Muscle layer of duodenum (tissue), 2 donors: Measurements from ENCODE around the gene BACH2.
A peak's percentile ranks its signal among the peaks of the same experiment; 100 is the strongest.
"Not testable (repeated sequence)": the region's sequence is repeated elsewhere in the genome, so short reads cannot be mapped to it uniquely, and the experiment has no call there.

Experiments used
- H3K27ac ChIP-seq: one replicate; pipeline ENCODE4 v1.7.0; 2013; ENCODE audit warnings: mild to moderate bottlenecking, low read length
- H3K27me3 ChIP-seq: one replicate; pipeline ENCODE4 v1.7.0; 2013; ENCODE audit warnings: low read depth, mild to moderate bottlenecking, control low read depth, low read length
- H3K36me3 ChIP-seq, 2 donors: one replicate each; pipeline ENCODE4 v1.7.0; 2013; ENCODE audit warnings: low read length in 2 of 2, control low read depth in 1 of 2, mild to moderate bottlenecking in 1 of 2; ENCODE audit not compliant: insufficient read depth in 2 of 2, control insufficient read depth in 1 of 2
- H3K4me1 ChIP-seq, 2 donors: one replicate each; pipeline ENCODE4 v1.7.0; 2013; ENCODE audit warnings: low read length in 2 of 2, mild to moderate bottlenecking in 2 of 2, control low read depth in 1 of 2, moderate library complexity in 1 of 2; ENCODE audit not compliant: insufficient read depth in 2 of 2, control insufficient read depth in 1 of 2
- H3K4me3 ChIP-seq, 2 donors: one replicate each; pipeline ENCODE4 v1.7.0; 2013; ENCODE audit warnings: low read length in 2 of 2, low read depth in 1 of 2, mild to moderate bottlenecking in 1 of 2
- H3K9me3 ChIP-seq, 2 donors: one replicate each; pipeline ENCODE4 v1.7.0; 2013; ENCODE audit warnings: low read length in 2 of 2, control low read depth in 1 of 2, mild to moderate bottlenecking in 1 of 2; ENCODE audit not compliant: control insufficient read depth in 1 of 2
- donor health status: healthy.

BACH2 gene

DNA sequence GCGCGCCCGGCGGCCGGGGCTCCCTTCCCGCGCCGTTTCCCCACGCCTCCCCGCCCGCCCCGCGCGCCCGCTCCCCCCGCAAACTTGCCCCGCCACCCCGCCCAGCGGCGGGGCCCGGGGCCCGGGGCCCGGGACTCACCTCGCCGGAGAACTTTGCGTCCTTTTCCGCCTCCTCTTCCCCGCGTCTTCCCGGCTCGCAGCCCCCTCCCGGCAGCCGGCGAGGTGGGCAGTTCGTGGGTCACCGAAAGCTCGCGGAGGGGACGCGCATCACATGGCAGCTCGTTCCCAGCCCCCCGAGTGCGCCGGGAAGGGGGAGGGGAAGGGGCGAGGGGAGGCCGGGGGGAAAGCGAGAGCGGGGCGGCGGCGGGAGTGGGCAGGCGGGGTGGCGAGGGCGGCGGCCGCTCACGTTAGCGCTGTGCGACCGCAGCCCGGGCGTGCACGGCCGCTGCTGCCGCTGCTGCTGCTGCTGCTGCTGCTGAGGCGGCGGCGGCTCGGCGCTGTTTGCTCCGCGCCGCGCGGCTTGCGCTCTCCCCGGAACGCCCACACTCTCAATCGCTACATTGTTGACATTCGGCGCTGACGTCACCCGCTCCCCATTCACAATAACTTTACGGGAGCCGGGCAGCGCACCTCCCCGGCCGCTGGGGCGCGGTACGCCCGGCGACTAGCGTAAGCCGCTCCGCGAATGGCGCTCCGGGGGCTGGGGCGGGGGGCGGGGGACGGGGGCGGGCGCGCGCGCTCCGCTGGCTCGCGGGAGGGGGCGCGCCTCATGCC, at the start of gene BACH2:
Gene BACH2 (minus strand): TSS at position 503 of the 774 bp plus-strand sequence. CDS start 287,999 bp downstream, outside the sequence.
- Histone ChIP-seq H3K4me1 (peaks cover 0 to 8% of the 10 kb centered on the region in 2 donors), H3K27ac (no peak within 1 kb of the TSS), H3K4me3 (peak within 1 kb of the TSS; percentile 62 to 75), H3K36me3 (no peaks in the 10 kb centered on the region), H3K9me3 (no peaks in the 10 kb centered on the region), H3K27me3 (peaks cover 9% of the 10 kb centered on the region)

DNA sequence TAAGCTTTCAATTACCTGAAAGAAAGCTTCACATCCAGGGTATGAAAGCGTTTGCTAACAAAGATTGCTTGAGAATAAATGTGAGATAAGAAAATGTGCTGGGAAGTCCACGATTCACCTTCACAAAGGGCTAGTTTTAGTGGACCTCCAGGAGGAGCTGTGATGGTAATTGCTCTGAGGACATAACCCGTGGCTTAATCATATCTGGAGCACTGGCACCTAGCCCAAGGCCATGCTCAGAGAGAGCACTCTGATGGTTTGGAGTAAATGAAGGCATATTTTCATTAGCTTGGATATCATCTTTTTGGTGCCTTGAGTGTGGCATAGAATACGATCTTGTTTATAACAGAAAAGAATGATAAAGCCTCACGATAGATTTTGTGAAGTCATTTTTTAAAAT, 46.9 kb upstream of the BACH2 start:
- Histone ChIP-seq H3K4me3 (no peak overlapping the region), H3K9me3 (no peaks in the 10 kb centered on the region)

DNA sequence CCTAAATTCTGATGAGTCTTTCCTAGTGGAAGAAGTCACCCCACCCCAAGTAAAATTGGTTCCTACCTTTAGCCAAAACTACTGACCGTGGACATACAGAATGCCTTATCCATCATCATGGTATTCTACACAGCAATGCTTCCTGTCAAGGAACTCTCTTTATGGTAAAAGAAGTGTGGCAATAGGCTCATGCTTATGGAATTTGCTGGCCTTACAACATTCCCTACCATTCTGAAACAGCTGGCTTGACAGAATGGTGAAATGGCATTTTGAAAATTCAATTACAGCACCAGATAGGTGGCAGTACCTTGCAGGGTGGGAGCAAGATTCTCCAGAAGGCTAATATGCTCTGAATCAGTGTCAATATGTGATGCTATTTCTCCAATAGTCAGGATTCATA, 41.8 kb upstream of the BACH2 start:
- Histone ChIP-seq H3K27ac (no peak overlapping the region), H3K9me3 (no peaks in the 10 kb centered on the region), H3K4me1 (no peaks in the 10 kb centered on the region), H3K4me3 (no peak overlapping the region), H3K36me3 (no peaks in the 10 kb centered on the region), H3K27me3 (no peaks in the 10 kb centered on the region)

More for the DNA sequence above, 46.9 kb upstream of the BACH2 start:
- H3K27ac ChIP-seq = no peak overlapping the region
- no peaks in the 10 kb centered on the region for H3K4me1 ChIP-seq
- no peaks in the 10 kb centered on the region for H3K36me3 ChIP-seq
- no peaks in the 10 kb centered on the region for H3K27me3 ChIP-seq

DNA sequence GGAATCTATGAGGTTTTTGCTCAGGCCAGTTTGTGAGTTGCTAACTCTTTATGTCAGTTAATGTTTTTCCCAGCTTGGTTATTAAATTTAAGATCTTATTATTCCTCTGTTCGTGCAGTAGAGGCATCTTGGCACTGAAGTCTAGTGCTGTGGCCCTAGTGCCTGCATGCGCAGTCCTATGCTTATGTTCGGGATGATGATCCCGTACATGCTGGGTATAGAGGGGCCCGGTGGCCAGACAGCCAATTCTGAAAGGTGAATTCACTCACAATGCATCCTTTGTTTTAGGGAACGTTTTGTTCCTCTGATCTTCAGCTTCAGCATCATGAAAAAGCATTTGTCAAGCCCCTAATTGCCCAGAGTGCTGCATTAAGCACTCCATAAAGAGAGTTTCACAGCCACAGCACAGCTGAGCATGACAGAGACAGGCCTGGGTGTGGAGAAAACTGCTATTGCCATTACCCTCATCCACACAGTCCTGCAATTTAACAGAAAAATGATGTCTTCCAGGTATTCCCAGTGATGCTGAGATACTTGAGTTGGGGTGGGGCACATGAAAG, 39.8 kb upstream of the BACH2 start:
- H3K4me1 ChIP-seq = no peaks in the 10 kb centered on the region
- H3K9me3 ChIP-seq = no peaks in the 10 kb centered on the region
- no peaks in the 10 kb centered on the region for H3K27me3 ChIP-seq
- no peaks in the 10 kb centered on the region for H3K36me3 ChIP-seq
- no peak overlapping the region for H3K27ac ChIP-seq
- H3K4me3 ChIP-seq = no peak overlapping the region

DNA sequence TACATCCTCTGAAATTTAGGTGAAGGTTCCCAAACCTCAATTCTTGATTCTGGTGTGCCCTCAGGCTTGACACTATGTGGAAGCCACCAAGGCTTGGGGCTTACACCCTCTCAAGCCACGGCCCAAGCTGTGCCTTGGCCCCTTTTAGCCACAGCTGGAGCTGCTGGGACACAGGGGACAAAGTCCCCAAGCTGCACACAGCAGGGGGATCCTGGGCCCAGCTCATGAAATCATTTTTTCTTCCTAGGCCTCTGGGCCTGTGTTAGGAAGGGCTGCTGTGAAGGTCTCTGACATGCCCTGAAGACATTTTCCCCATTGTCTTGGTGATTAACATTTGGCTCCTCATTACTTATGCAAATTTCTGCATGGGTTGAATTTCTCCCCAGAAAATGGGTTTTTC, 37.3 kb upstream of the BACH2 start:
- no peak overlapping the region for H3K27ac ChIP-seq
- H3K4me1 ChIP-seq = no peaks in the 10 kb centered on the region
- no peak overlapping the region for H3K4me3 ChIP-seq
- no peaks in the 10 kb centered on the region for H3K27me3 ChIP-seq
- no peaks in the 10 kb centered on the region for H3K9me3 ChIP-seq
- no peaks in the 10 kb centered on the region for H3K36me3 ChIP-seq

DNA sequence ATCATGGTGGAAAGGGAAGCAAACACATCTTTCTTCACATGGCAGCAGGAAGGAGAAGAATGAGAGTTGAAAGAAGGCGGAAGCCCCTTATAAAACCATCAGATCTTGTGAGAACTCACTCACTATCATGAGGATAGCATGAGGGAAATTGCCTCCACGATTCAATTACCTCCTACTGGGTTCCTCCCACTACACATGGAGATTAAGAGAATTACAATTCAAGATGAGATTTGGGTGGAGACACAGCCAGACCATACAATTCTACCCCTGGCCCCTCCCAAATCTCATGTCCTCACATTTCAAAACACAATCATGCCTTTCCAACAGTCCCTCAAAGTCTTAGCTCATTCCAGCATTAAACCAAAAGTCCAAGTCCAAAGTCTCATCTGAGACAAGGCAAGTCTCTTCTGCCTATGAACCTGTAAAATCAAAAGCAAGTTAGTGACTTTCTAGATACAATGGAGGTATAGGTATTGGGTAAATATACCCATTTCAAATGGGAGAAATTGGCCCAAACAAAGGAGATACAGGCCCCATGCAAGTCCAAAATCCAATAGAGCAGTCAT, 36.4 kb upstream of the BACH2 start:
- not testable (repeated sequence) for H3K36me3 ChIP-seq, H3K4me3 ChIP-seq, H3K27ac ChIP-seq, H3K9me3 ChIP-seq, H3K4me1 ChIP-seq, H3K27me3 ChIP-seq

DNA sequence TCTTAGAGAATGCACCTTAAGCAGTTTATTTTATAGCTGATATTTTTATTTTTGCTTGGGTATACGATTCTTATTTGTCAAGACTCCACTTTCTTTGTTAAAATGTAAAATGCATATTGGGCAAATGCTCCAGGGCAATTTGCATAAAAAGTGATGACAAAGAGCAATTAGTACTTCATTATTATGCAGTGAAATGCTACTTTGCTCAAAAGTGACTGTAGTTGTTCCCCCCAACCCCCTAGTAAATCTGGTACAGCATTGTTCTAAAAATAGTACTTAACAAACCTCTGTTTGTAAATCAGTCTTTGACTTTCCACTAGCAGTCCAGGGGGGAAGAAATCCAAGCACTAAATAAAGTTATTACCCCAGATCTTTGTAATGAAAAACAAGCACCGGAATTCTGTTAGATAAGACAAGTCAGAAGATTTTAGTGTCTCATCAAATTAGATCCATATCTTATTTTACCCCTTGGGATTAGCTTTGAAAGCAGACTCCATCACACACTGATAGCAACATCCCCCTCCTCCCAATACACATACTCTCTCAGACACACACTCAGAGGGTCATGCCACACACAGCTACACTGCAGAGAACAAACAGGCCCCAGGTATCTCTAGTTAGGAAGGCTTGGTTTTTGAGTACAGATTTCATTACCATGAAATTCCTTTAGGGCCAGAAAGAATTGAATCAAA, 32.9 kb upstream of the BACH2 start:
- Histone ChIP-seq H3K9me3 (no peaks in the 10 kb centered on the region), H3K27me3 (no peaks in the 10 kb centered on the region), H3K36me3 (no peaks in the 10 kb centered on the region), H3K4me1 (no peaks in the 10 kb centered on the region), H3K27ac (no peak overlapping the region), H3K4me3 (no peak overlapping the region)

DNA sequence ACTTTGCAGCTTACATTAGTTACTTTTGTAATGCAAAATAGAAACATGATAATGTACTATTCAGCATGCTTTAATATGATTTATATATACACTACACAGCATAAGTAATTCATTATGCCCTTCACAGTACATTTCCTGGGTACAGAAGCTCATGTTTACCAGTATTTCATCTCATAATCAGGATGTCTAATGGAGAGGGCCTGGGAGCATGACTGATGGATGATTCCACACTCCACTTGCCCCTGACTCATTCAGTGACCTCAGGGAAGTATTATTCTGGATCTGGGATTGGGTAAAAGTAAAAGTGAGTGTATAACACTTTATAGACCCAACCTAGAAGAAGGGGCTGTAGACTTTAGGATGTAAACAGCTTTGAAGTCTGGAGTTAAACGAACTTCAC, 31.4 kb upstream of the BACH2 start:
- H3K36me3 ChIP-seq = no peaks in the 10 kb centered on the region
- no peak overlapping the region for H3K27ac ChIP-seq
- no peaks in the 10 kb centered on the region for H3K4me1 ChIP-seq
- no peak overlapping the region for H3K4me3 ChIP-seq
- no peaks in the 10 kb centered on the region for H3K27me3 ChIP-seq
- no peaks in the 10 kb centered on the region for H3K9me3 ChIP-seq

DNA sequence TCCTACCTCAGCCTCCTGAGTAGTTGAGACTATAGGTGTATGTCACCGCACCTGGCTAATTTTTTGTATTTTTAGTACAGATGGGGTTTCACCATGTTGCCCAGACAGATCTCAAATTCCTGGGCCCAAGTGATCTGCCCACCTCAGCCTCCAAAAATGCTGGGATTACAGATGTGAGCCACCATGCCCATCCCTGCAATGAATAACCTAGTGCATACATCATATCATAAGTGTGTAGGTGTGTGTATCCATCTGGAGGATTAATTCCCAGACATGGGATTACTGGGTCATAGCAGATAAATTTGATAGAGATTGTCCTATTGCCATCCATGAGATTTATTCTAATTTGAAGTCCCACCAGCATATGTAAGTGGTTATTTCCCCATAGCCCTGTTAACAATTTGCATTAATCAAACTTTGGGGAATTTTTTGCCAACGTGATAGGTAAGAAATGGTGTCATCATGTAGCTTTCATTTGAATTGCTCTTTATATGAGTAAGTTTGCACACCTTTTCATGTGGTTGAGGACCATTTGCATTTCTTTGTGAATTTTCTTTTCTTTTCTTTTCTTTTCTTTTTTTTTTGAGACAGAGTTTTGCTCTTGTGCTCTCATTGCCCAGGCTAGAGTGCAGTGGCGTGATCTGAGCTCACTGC, 29.9 kb upstream of the BACH2 start:
- Histone ChIP-seq H3K27ac (no peak overlapping the region), H3K27me3 (no peaks in the 10 kb centered on the region), H3K4me1 (no peaks in the 10 kb centered on the region), H3K9me3 (no peaks in the 10 kb centered on the region), H3K4me3 (no peak overlapping the region), H3K36me3 (no peaks in the 10 kb centered on the region)

DNA sequence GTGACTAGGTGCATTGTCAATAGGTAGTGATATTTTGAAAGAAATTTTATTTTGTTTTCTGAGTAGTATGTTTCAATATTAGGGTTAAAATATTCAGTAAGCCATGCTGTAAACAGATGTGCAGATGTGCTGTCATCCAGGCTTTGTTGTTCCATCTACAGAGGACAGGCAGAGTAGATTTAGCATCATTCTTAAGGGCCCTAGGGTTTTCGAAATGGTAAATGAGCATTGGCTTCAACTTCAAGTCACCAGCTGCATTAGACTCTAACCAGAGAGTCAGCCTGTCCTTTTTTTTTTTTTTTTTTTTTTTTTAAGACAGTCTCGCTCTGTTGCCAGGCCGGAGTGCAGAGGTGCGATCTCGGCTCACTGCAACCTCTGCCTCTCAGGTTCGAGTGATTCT, 27.1 kb upstream of the BACH2 start:
- Histone ChIP-seq H3K9me3 (no peaks in the 10 kb centered on the region), H3K36me3 (no peaks in the 10 kb centered on the region), H3K4me3 (no peak overlapping the region), H3K4me1 (no peaks in the 10 kb centered on the region), H3K27me3 (no peaks in the 10 kb centered on the region), H3K27ac (no peak overlapping the region)

DNA sequence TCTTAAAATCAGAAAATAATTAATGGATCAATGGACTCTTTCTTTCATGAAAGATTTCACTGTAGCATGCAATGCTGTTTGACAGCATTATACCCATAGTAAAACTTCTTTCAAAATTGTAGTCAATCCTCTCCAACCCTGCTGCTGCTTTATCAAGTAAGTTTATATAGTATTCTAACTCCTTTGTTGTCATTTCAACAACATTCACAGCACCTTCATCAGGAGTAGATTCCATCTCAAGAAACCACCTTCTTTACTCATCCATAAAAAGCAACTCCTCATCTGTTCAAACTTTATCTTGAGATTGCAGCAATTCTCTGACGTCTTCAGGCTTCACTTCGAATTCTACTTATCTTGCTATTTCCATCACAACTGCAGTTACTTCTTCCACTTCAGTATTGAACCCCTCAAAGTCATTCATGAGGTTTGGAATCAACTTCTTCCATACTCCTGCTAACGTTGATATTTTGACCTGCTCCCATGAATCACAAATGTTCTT, 26.4 kb upstream of the BACH2 start:
- Histone ChIP-seq H3K27ac (no peak overlapping the region), H3K4me3 (no peak overlapping the region), H3K36me3 (no peaks in the 10 kb centered on the region), H3K27me3 (no peaks in the 10 kb centered on the region), H3K4me1 (no peaks in the 10 kb centered on the region), H3K9me3 (no peaks in the 10 kb centered on the region)
